Liver (tissue), 9 donors: ENCODE measurements around the gene MED29. TPM values are rescaled to one million over a fixed set of nuclear protein-coding genes. Genes with fewer than 3 reads are reported as not detected.

Experiments
- DNase-seq: peaks from one replicate; pipeline ENCODE4 v3.0.0-alpha.2; 2017; ENCODE audit warnings: low spot score
- H3K27ac ChIP-seq, 2 donors: one replicate each; pipeline ENCODE4 v1.7.0; 2013; ENCODE audit warnings: inconsistent platforms in 2 of 2, low read length in 2 of 2, control low read depth in 1 of 2, low read depth in 1 of 2, mild to moderate bottlenecking in 1 of 2
- H3K27me3 ChIP-seq, 4 donors: one replicate each; pipeline versions ENCODE4 v1.6.1 to v1.7.0; 2013; ENCODE audit warnings: low read length in 3 of 4, inconsistent platforms in 1 of 4, mild to moderate bottlenecking in 1 of 4, moderate library complexity in 1 of 4; ENCODE audit not compliant: control insufficient read depth in 4 of 4, insufficient read depth in 4 of 4
- H3K36me3 ChIP-seq, 4 donors: one replicate each; pipeline versions ENCODE4 v1.6.1 to v1.7.0; 2013; ENCODE audit warnings: low read length in 3 of 4, mild to moderate bottlenecking in 3 of 4, low read depth in 1 of 4, moderate library complexity in 1 of 4; ENCODE audit not compliant: control insufficient read depth in 4 of 4, insufficient read depth in 3 of 4
- H3K4me1 ChIP-seq, 4 donors: one replicate each; pipeline versions ENCODE4 v1.6.1 to v1.7.0; 2013; ENCODE audit warnings: low read length in 3 of 4, mild to moderate bottlenecking in 3 of 4, moderate library complexity in 1 of 4; ENCODE audit not compliant: control insufficient read depth in 4 of 4, insufficient read depth in 4 of 4
- H3K4me3 ChIP-seq, 3 donors: one replicate each; pipeline versions ENCODE4 v1.6.1 to v1.7.0; 2013; ENCODE audit warnings: low read length in 3 of 3, control low read depth in 1 of 3, low read depth in 1 of 3, mild to moderate bottlenecking in 1 of 3
- H3K9ac ChIP-seq, 2 donors: one replicate each; pipeline ENCODE4 v1.7.0; 2013; ENCODE audit warnings: low read length in 2 of 2, mild to moderate bottlenecking in 2 of 2, moderate library complexity in 2 of 2, control low read depth in 1 of 2, low read depth in 1 of 2
- H3K9me3 ChIP-seq, 4 donors: one replicate each; pipeline versions ENCODE4 v1.6.1 to v1.7.0; 2013; ENCODE audit warnings: low read length in 3 of 4; ENCODE audit not compliant: control insufficient read depth in 4 of 4
- CTCF ChIP-seq: fragments of 150-350 bp; IDR thresholded peaks from 2 replicates; pipeline ENCODE4 v1.5.1; 2017; ENCODE audit warnings: improper control_type of control experiment, low read depth, low read length; ENCODE audit not compliant: missing input control
- EGR1 ChIP-seq, 2 donors: IDR thresholded peaks; 2 replicates each; pipeline ENCODE4 v1.6.1; 2016 to 2018; ENCODE audit warnings: antibody characterized with exemption in 2 of 2, low read depth in 2 of 2
- FOXA1 ChIP-seq: IDR thresholded peaks from 2 replicates; pipeline ENCODE4 v1.6.1; 2016; ENCODE audit warnings: antibody characterized with exemption
- GABPA ChIP-seq, 2 donors: IDR thresholded peaks in 1 of 2; conservative IDR thresholded peaks in 1 of 2; 2 replicates each; pipeline ENCODE4 v1.6.1; 2016; ENCODE audit warnings: antibody characterized with exemption in 2 of 2, mild to moderate bottlenecking in 1 of 2, moderate library complexity in 1 of 2
- HNF4A ChIP-seq, 2 donors: conservative IDR thresholded peaks; 2 replicates each; pipeline ENCODE4 v1.6.1; 2016; ENCODE audit warnings: antibody characterized with exemption in 2 of 2, mild to moderate bottlenecking in 2 of 2
- HNF4G ChIP-seq: IDR thresholded peaks from 2 replicates; pipeline ENCODE4 v1.6.1; 2016; ENCODE audit warnings: antibody characterized with exemption
- NR2F2 ChIP-seq: IDR thresholded peaks from 2 replicates; pipeline ENCODE4 v1.6.1; 2016; ENCODE audit warnings: antibody characterized with exemption
- YY1 ChIP-seq: IDR thresholded peaks from 2 replicates; pipeline ENCODE4 v1.6.1; 2016; ENCODE audit warnings: antibody characterized with exemption, mild to moderate bottlenecking
- WGBS: extraction: QIAGEN DNeasy Blood & Tissue Kit; methylation state at CpG from one replicate; pipeline ENCODE4 v1.1.7; 2013; 5-methylcytosine and 5-hydroxymethylcytosine counted together
- polyA plus RNA-seq, 2 donors: library from polyadenylated mRNA; stranded (reverse) in 1 of 2; unstranded in 1 of 2; fragments of 200-250 nt in 1 of 2; fragments of >200 nt in 1 of 2; fragmentation: Nextera tagmentation in 1 of 2; extraction: Ambion mirVana in 1 of 2; gene quantifications; one replicate each; pipeline versions ENCODE4 v1.2.1 to v1.2.3, GENCODE V29; 2013 to 2015
- total RNA-seq, 2 donors: library from RNA; depleted of rRNA; stranded (reverse); fragments of >200 nt; gene quantifications; one replicate each; pipeline ENCODE4 v1.2.3, GENCODE V29; 2014
- TF ChIP-seq, protein P1 (sequence below): IDR thresholded peaks from 2 replicates; pipeline ENCODE4 v1.6.1; 2016; ENCODE audit warnings: antibody characterized with exemption
- TF ChIP-seq, protein P2 (sequence below): IDR thresholded peaks from 2 replicates; pipeline ENCODE4 v1.6.1; 2016; ENCODE audit warnings: antibody characterized with exemption, mild to moderate bottlenecking
- donor health status: healthy.
- donor health status: healthy.
- donor health status: healthy.
- donor health status: healthy.
- donor health status: healthy.

MED29 gene
- total and polyA plus RNA-seq, 4 donors: 11.0 to 24.2 (median 17.4) TPM

GRCh38 chr19:39351537-39352064, 39.6 kb upstream of the MED29 start:
- no peak for TF ChIP-seq FOXA1
- TF ChIP-seq CTCF: no peak
- TF ChIP-seq, protein P1, sequence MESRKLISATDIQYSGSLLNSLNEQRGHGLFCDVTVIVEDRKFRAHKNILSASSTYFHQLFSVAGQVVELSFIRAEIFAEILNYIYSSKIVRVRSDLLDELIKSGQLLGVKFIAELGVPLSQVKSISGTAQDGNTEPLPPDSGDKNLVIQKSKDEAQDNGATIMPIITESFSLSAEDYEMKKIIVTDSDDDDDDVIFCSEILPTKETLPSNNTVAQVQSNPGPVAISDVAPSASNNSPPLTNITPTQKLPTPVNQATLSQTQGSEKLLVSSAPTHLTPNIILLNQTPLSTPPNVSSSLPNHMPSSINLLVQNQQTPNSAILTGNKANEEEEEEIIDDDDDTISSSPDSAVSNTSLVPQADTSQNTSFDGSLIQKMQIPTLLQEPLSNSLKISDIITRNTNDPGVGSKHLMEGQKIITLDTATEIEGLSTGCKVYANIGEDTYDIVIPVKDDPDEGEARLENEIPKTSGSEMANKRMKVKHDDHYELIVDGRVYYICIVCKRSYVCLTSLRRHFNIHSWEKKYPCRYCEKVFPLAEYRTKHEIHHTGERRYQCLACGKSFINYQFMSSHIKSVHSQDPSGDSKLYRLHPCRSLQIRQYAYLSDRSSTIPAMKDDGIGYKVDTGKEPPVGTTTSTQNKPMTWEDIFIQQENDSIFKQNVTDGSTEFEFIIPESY: no peak
- TF ChIP-seq HNF4G: no peak
- TF ChIP-seq NR2F2: no peak
- WGBS: 74% methylated on average over 4 of the region's 4 CpGs
- Histone ChIP-seq H3K9ac (no peak overlapping the region), H3K27me3 (no peaks in the 10 kb centered on the region), H3K4me3 (no peak overlapping the region), H3K4me1 (no peaks in the 10 kb centered on the region), H3K27ac (no peak overlapping the region), H3K36me3 (peaks cover 18 to 39% (median 27%) of the 10 kb centered on the region in 4 donors), H3K9me3 (no peaks in the 10 kb centered on the region)
- no peak for DNase-seq

GRCh38 chr19:39352381-39353255, 38.6 kb upstream of the MED29 start:
- Histone ChIP-seq H3K36me3 (peaks cover 22 to 49% (median 37%) of the 10 kb centered on the region in 4 donors), H3K4me3 (no peak overlapping the region), H3K9me3 (no peaks in the 10 kb centered on the region), H3K27ac (no peak overlapping the region), H3K4me1 (no peaks in the 10 kb centered on the region), H3K9ac (no peak overlapping the region), H3K27me3 (no peaks in the 10 kb centered on the region)
- WGBS: 90% methylated on average over 12 of the region's 12 CpGs
- no peak for TF ChIP-seq EGR1 (IDR thresholded peaks at IDR 0.05; ENCODE audit: low read depth in 2 of 2)
- no peak for TF ChIP-seq NR2F2
- TF ChIP-seq YY1: no peak
- TF ChIP-seq CTCF: no peak
- TF ChIP-seq, protein P1: no peak
- TF ChIP-seq HNF4G: no peak
- TF ChIP-seq GABPA (IDR thresholded peaks at IDR 0.05 in 1 of 2, conservative IDR thresholded peaks at IDR 0.05 in 1 of 2): no peak
- TF ChIP-seq HNF4A (conservative IDR thresholded peaks at IDR 0.05): no peak
- TF ChIP-seq, protein P2, sequence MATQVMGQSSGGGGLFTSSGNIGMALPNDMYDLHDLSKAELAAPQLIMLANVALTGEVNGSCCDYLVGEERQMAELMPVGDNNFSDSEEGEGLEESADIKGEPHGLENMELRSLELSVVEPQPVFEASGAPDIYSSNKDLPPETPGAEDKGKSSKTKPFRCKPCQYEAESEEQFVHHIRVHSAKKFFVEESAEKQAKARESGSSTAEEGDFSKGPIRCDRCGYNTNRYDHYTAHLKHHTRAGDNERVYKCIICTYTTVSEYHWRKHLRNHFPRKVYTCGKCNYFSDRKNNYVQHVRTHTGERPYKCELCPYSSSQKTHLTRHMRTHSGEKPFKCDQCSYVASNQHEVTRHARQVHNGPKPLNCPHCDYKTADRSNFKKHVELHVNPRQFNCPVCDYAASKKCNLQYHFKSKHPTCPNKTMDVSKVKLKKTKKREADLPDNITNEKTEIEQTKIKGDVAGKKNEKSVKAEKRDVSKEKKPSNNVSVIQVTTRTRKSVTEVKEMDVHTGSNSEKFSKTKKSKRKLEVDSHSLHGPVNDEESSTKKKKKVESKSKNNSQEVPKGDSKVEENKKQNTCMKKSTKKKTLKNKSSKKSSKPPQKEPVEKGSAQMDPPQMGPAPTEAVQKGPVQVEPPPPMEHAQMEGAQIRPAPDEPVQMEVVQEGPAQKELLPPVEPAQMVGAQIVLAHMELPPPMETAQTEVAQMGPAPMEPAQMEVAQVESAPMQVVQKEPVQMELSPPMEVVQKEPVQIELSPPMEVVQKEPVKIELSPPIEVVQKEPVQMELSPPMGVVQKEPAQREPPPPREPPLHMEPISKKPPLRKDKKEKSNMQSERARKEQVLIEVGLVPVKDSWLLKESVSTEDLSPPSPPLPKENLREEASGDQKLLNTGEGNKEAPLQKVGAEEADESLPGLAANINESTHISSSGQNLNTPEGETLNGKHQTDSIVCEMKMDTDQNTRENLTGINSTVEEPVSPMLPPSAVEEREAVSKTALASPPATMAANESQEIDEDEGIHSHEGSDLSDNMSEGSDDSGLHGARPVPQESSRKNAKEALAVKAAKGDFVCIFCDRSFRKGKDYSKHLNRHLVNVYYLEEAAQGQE: no peak
- no peak for DNase-seq
